ENCODE results near the gene MGA. TPM values are rescaled to one million over a fixed set of nuclear protein-coding genes. Genes with fewer than 3 reads are reported as not detected.

The MGA gene
- total and polyA plus RNA-seq, 2 of the 8 experiments (the other 6 are each of a cell fraction or from before 2014, with no cell fraction given) = 7.6 to 53.2 TPM

- H3K9ac ChIP-seq (replicated peaks in 1 of 4; ENCODE audit: extremely low read depth in 1 of 4, low read depth in 3 of 4, low read length in 3 of 4) = no peak overlapping the region
- no peak overlapping the region for H2BK20ac ChIP-seq (ENCODE audit: low read length)
- no peak overlapping the region for H2BK5ac ChIP-seq (ENCODE audit: low read depth, low read length)
- H4K20me1 ChIP-seq (replicated peaks in 1 of 2; ENCODE audit: control insufficient read depth in 1 of 2, insufficient read depth in 2 of 2, low read length in 2 of 2) = no peaks in the 10 kb centered on the region
- no peaks in the 10 kb centered on the region for H3K9me3 ChIP-seq (ENCODE audit: insufficient read depth in 2 of 2, low read depth in 1 of 2, low read length in 1 of 2)
- WGBS, 2 experiments (ENCODE audit: extremely low coverage in 1 of 2, insufficient coverage in 1 of 2, insufficient read length in 1 of 2, insufficient replicate concordance in 2 of 2, low coverage in 1 of 2, low lambda C conversion rate in 2 of 2, missing lambda C conversion rate in 1 of 2) = 82% methylated on average over 2 of the region's 2 CpGs; no CpG with 5 or more reads in 1 of the 2 experiments
- FAIRE-seq (no peak), DNase-seq (ENCODE audit: low read depth in 1 of 2, low spot score in 2 of 2) (no peak)
- H2AFZ ChIP-seq (ENCODE audit: low read length) = no peak overlapping the region
- no peak for TF ChIP-seq JUN (IDR thresholded peaks at IDR 0.05; ENCODE audit: low read depth, low read length)
- H3K14ac ChIP-seq (ENCODE audit: insufficient read length) = no peak overlapping the region
- no peak overlapping the region for H3K4me3 ChIP-seq (ENCODE audit: extremely low read depth in 1 of 4, insufficient read depth in 2 of 4, low read depth in 3 of 4, low read length in 4 of 4)
- H2AK5ac ChIP-seq (ENCODE audit: low read depth, low read length) = no peak overlapping the region
- no peak overlapping the region for H4K8ac ChIP-seq (ENCODE audit: extremely low read depth, insufficient read depth, low read length)
- H3K4ac ChIP-seq (replicated peaks; ENCODE audit: insufficient read length, low read depth, low read length) = no peak overlapping the region
- no peak overlapping the region for H3K23ac ChIP-seq (ENCODE audit: insufficient read length)
- peaks cover 0 to 15% of the 10 kb centered on the region in 2 experiments; a peak in 2 of 4 replicates for H3K79me2 ChIP-seq (ENCODE audit: control insufficient read depth in 1 of 2, insufficient read depth in 2 of 2, low read length in 2 of 2)
- peaks cover 3% of the 10 kb centered on the region for H3K23me2 ChIP-seq (ENCODE audit: low read depth, low read length)
- no peaks in the 10 kb centered on the region for H3K27me3 ChIP-seq (replicated peaks in 1 of 4; ENCODE audit: control insufficient read depth in 3 of 4, extremely low read depth in 1 of 4, insufficient read depth in 3 of 4, low read length in 3 of 4)
- POLR2A ChIA-PET (ENCODE audit: partially characterized antibody) = interaction anchor here (0.7 to 1.6 kb wide), 2 partner anchors 11 to 80 kb away, joined by 3 read pairs; no protein-coding TSS in a partner anchor
- no peak overlapping the region for H3K56ac ChIP-seq (replicated peaks; ENCODE audit: insufficient read length, low read depth, low read length)
- CTCF ChIA-PET (ENCODE audit: partially characterized antibody) = interaction anchor here (0.6 to 1.7 kb wide), 8 partner anchors 9 to 365 kb away, joined by 3 to 5 read pairs (median 4); no protein-coding TSS in a partner anchor
- H2BK15ac ChIP-seq (ENCODE audit: low read length) = no peak overlapping the region
- peaks cover 2 to 27% (median 8%) of the 10 kb centered on the region in 4 experiments; a peak in 6 of 7 replicates for H3K4me1 ChIP-seq (replicated peaks in 1 of 4; ENCODE audit: control insufficient read depth in 3 of 4, insufficient read depth in 4 of 4, low read length in 3 of 4)
- H3K4me2 ChIP-seq (ENCODE audit: insufficient read depth in 1 of 2, low read depth in 2 of 2, low read length in 2 of 2) = no peak overlapping the region
- no peaks in the 10 kb centered on the region for H3K36me3 ChIP-seq (ENCODE audit: control insufficient read depth in 2 of 4, insufficient read depth in 4 of 4, low read length in 3 of 4)
- no peak overlapping the region for H2BK12ac ChIP-seq (ENCODE audit: low read depth, low read length)
- H3K18ac ChIP-seq (ENCODE audit: extremely low read depth, low read length) = no peak overlapping the region
- H4K91ac ChIP-seq (replicated peaks; ENCODE audit: insufficient read length, low read length) = no peak overlapping the region
- H3K27ac ChIP-seq (ENCODE audit: low read depth, low read length) = no peak overlapping the region
- H4K5ac ChIP-seq (ENCODE audit: insufficient read length, low read depth, low read length) = no peak overlapping the region
- no peaks in the 10 kb centered on the region; the same call in 1 of the 2 replicates for H3K79me1 ChIP-seq (ENCODE audit: low read depth, low read length)
- H2BK120ac ChIP-seq (replicated peaks; ENCODE audit: low read depth, low read length) = no peak overlapping the region
Observed at GRCh38 chr15:41780266-41780665, 120.1 kb downstream of the MGA start.

All from H1 (cell line).